Left forelimb (tissue), 1 donor: ENCODE results near the gene TADA1.
A peak's percentile ranks its signal among the peaks of the same experiment; 100 is the strongest.

ENCODE experiments used
- DNase-seq: peaks from one replicate; pipeline ENCODE4 v3.0.0-alpha.2; 2018; ENCODE audit warnings: low spot score

The TADA1 gene

GRCh38 chr1:166875734-166876539 lies at the start of gene TADA1:
TADA1 (minus strand) TSS chr1:166876264; CDS start chr1:166876233, 31 bp downstream.
- peak; percentile 96 for DNase-seq

DNA sequence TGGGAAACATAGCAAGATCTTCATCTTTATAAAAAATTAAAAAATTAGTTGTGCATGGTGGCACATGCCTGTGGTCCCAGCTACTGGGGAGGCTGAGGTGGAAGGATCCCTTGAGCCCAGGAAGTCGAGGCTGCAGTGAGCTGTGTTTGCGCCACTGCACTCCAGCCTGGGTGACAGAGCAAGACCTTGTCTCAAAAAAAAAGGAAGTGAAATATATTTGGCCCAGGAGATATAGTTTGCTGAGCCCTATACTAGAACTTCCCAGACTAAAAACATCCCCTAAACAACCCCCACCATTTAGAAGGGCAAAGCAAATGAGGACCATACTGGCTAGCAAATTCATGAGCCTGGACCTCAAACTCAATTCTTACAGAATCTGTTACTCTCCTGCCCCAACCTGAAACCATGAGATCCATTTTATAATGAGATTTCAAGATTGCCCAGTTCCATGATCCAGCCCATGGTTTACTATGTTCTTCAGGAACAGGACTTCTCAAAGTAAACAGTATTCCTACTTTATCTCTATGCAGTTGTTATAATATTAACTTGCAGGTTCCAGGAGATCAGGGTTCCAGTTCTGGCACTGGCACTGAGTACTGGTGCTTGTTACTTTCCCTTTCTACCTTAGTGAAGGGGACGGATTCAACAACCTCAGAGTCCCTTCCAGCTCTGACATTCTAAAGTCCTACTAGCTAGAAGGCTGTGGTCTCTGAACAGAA lies 48.9 kb upstream of the TADA1 start:
- DNase-seq = no peak

GRCh38 chr1:166920561-166921475 lies 44.8 kb upstream of the TADA1 start:
- no peak for DNase-seq

DNA sequence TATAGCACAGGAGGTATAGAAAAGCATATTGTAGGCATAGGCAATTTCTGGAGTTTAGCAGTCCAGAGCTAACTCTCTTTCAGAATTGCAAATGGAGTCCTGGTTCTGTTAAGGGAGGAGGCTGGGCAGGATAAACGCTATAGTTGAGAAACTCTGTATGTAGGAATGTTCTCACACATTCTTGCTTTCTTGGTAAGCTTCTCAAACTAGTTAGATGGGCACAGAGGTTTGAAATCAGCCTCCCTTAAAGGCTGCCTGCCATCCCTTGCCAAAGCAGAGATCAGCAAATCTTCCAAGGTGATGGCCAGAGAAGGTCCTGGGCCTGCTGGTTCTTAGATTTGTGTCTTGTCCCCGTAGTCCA lies 42.9 kb upstream of the TADA1 start:
- DNase-seq = no peak

GRCh38 chr1:166918088-166918955 lies 42.3 kb upstream of the TADA1 start:
- DNase-seq = no peak

DNA sequence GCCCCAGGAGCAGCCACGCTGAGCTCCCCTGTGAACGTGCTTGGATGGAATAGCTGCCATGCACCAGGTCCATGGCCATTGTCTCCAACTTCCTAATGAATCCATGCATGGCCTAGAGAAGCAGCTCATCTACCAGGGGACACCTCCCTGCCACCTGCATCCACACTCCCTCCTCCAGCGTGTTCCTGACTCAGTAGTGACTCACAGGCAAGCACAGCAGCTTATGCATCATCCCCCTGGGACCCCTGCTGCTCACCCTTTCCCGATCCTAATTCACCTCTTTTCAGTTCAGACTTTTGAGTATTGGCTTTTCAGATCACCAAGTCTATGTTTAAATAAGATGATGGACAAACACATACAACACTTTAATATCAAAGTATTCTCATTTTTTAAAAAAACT lies 39.9 kb upstream of the TADA1 start:
- no peak for DNase-seq

DNA sequence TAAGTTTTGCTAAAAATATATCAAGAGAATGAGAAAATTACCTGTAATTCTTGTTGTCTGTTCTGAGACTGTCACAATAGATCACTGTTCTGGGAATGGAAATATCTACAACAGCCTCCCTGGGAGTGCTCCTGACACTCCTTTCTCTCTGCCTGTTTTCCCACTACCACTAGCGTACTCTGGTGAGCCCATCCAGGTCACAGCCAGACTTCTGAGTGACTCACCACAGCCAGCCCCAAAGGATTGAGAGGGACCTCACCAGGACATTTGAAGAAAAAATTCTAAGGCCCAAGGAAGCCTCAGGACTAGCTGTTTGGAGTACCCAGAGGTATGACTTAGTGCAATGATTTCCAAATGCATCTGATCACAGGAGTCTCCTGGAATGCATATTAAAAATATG lies 39.0 kb upstream of the TADA1 start:
- DNase-seq = no peak

GRCh38 chr1:166914111-166914510 lies 38.0 kb upstream of the TADA1 start:
- no peak for DNase-seq

DNA sequence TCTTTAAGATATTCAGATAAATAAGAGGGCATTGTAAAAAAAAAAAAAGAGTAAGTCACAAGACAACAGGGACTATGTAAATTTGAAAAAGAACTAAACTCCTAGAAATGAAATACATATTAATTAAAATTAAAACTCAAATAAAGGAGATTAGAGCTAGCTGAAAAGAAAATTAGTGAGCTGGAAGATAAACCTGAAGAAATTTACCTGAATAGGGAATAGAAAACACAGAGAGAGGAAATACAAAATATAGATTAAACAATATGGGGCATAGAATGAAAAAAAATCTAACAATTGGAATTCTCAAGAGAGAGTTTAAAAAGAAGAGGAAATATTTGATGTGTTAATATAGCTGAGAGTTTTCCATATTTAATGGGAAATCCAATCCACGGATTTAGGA lies 35.6 kb upstream of the TADA1 start:
- no peak for DNase-seq

DNA sequence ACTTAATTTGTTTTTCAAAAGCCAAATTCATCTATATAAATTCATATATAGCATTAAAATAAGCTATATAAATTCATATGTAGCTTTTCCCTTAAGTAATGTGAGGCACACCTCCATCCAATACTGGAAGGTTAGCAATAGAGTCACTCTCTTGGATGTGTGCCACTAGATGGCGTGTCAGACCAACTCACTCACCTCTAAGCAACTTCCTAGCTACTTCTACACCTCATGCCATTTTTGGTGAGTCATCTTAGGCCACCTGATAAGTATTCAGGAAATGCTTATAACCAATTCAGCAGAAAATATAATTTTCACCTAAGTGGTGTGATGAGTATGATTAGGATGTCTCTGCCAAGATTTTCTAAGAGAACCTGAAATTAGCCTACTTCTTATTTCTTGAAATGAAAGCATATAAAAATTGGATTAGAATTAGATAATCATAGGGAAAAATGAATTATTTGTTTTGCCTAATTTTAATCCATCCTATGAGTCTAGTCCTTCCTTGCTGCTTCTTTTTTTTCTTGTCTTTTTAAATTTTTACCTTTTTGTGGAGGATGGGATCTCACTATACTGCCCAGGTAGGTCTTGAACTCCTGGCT lies 34.4 kb upstream of the TADA1 start:
- no peak for DNase-seq

DNA sequence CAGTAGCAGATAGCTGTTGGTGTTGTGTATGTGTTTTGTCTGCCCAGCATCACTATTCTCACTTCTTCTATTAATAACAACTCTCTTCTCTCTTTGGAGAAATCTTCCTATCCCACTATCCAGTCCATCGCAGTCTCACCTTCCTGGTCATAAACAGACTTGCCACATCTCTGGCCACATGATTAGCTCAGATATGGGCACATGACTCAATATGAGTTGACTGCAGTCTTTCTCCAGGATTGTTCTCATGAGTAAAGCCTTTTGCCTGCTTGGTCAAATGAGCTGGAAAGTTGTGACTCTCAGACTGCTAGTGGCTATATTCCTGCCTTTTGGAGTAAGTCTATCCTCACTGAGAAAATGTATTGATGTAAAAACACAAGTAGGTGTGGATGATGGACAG lies 32.9 kb upstream of the TADA1 start:
- no peak for DNase-seq

DNA sequence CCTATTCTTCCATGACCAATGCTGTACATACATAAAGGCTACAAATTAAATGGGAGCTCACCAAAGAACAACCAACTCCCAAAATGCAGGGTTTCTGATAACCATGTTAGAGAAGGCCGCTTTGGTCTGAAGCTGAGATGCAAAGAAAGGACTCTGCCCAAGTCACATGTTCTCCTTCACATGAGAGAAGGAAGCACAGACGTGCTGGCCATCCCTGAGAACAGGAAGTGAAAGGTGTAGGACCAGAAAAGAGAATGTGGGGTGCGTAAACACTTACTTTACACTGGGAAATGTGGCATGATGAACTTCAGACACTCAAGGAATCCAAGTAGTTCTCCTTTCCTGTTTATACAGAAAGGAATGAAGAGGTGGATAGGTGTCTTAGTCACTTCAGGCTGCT lies 31.7 kb upstream of the TADA1 start:
- DNase-seq = no peak

DNA sequence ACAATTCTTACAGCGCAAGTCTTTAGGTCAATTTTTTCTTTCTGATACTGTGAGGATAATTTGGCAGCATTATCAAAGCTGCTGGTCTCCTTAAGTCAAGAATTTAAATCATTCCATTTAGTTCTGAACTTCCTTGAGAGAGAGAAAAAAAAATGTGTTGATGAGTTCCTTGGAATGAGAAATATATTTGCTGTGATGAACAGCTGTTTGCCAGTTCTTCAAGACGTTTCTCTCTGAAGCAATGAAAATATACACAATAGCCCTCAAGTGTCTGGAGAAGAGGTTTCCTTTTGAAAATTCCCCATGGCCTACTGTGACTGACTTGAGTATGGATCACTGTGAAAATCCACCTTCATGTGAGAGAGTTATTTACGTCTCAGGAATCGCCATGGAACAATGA lies 31.0 kb upstream of the TADA1 start:
- no peak for DNase-seq

GRCh38 chr1:166906647-166907046 lies 30.6 kb upstream of the TADA1 start:
- DNase-seq = no peak

GRCh38 chr1:166905900-166906299 lies 29.8 kb upstream of the TADA1 start:
- DNase-seq = no peak

- no peak for DNase-seq
Measured at GRCh38 chr1:166905136-166905535, 29.1 kb upstream of the TADA1 start.

GRCh38 chr1:166903232-166903631 lies 27.2 kb upstream of the TADA1 start:
- no peak for DNase-seq

DNA sequence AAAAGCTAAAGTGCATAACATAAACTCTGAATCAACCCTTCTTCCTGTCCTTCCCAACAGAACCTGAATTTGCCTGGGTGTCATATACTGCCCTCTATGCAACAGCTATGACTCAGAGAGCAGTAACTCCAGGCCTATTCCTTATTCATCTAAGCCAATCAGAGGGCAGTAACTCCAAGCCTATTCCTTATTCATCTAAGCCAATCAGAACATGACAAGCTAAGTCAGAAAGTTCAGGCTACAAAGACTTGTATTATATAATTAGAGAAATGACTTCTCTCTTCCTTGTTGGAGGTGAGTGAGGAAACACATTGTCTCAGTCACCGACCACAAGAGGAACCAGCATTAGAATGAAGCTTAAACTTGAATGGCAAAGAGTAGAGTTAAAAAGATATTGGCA lies 26.2 kb upstream of the TADA1 start:
- DNase-seq = no peak

DNA sequence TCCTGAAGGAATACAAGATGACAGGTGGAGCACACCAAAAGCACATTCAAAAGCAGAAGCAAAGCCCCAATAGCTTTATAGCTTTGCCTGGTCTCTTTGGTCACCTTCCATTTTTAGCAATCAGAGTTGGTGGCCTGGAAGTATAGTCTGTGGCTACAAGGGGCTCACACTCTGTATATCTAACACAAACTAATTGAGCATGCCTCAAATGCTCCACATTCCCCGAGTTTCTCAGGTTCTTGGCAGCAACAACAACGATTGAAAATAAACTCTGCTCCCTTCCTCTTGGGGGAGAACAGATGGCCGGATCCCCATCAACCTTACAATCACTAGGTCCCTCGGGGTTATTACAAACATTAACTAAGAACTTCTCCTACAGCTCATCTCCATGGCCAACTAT lies 24.9 kb upstream of the TADA1 start:
- DNase-seq = no peak

- DNase-seq = no peak
Measured at GRCh38 chr1:166899769-166900168, 23.7 kb upstream of the TADA1 start.

- no peak for DNase-seq
Measured at GRCh38 chr1:166895766-166896165, 19.7 kb upstream of the TADA1 start.
